HepG2 (cell line): Measurements from ENCODE around the gene CARS2. TPM values are rescaled to one million over a fixed set of nuclear protein-coding genes. Genes with fewer than 3 reads are reported as not detected.

Experiments
- ATAC-seq: fragments of 200-7000 bp; cut with Tn5 transposase; 3 replicates; pipeline ENCODE4 v1.9.1; 2020; ENCODE audit warnings: mild to moderate bottlenecking, moderate library complexity
- BruUV-seq: library from RNA; stranded (reverse); fragments of 400-500 nt; replicated peaks from 2 replicates; lab custom pipeline; 2021; lab: Mats Ljungman, UMichigan
- CTCF ChIA-PET: fragments of 300-600 bp; formaldehyde crosslinking; extraction: SDS; loops from one replicate; lab custom pipeline; 2021; ENCODE audit warnings: low total read pairs, inconsistent platforms, low intra/inter-chr PET ratio; lab: Yijun Ruan, JAX
- POLR2A ChIA-PET: fragments of 350-600 bp; sonication (Branson Sonifier 250); formaldehyde crosslinking; loops from one replicate; lab custom pipeline; 2020; ENCODE audit warnings: antibody characterized with exemption, inconsistent platforms; lab: Yijun Ruan, JAX
- DNase-seq: peaks from one replicate; pipeline ENCODE4 v3.0.0-alpha.2; 2015; ENCODE audit warnings: low spot score
- FAIRE-seq: peaks from 3 replicates; lab custom pipeline; 2011; peaks lifted over from hg19 to GRCh38; lab: Jason Lieb, UNC
- H2AFZ ChIP-seq: one replicate; pipeline ENCODE4 v1.6.1; 2011; ENCODE audit warnings: low read length, inconsistent platforms
- H3K27ac ChIP-seq: fragments of 300-600 bp; 3 replicates; pipeline ENCODE4 v1.8.0; 2011; ENCODE audit warnings: mixed run types, mild to moderate bottlenecking, mixed read lengths, low read length, inconsistent platforms; ENCODE audit not compliant: insufficient read depth; ENCODE audit errors: extremely low read length
- H3K27me3 ChIP-seq, 2 experiments: fragments of 200-600 bp in 1 of 2; 2 replicates in 1 of 2; 3 replicates in 1 of 2; pipeline versions ENCODE4 v1.6.0 to v1.8.0; 2011; ENCODE audit warnings: low read length in 2 of 2, mild to moderate bottlenecking in 2 of 2, moderate library complexity in 2 of 2, inconsistent platforms in 1 of 2; ENCODE audit not compliant: insufficient read depth in 2 of 2, control insufficient read depth in 1 of 2
- H3K36me3 ChIP-seq, 2 experiments: fragments of 200-600 bp in 1 of 2; replicated peaks in 1 of 2; 2 replicates in 1 of 2; 3 replicates in 1 of 2; pipeline versions ENCODE4 v1.5.1 to v1.8.0; 2011; ENCODE audit warnings: low read length in 2 of 2, inconsistent platforms in 1 of 2; ENCODE audit not compliant: insufficient read depth in 2 of 2, control insufficient read depth in 1 of 2
- H3K4me1 ChIP-seq: 2 replicates; pipeline ENCODE4 v1.5.1; 2012; ENCODE audit warnings: low read length, inconsistent platforms; ENCODE audit not compliant: insufficient read depth
- H3K4me2 ChIP-seq: 2 replicates; pipeline ENCODE4 v1.6.0; 2011; ENCODE audit warnings: low read depth, low read length, inconsistent platforms
- H3K4me3 ChIP-seq, 3 experiments: fragments of 200-600 bp in 1 of 3; sonication (generic), shearing (Covaris generic) in 1 of 3; replicated peaks in 1 of 3; 2 replicates each; pipeline ENCODE4 v1.5.1; 2011 to 2016; ENCODE audit warnings: low read length in 3 of 3, inconsistent platforms in 2 of 3, low read depth in 2 of 3, mild to moderate bottlenecking in 2 of 3, control low read depth in 1 of 3, mixed read lengths in 1 of 3; ENCODE audit not compliant: insufficient read depth in 1 of 3
- H3K79me2 ChIP-seq: one replicate; pipeline ENCODE4 v1.6.1; 2011; ENCODE audit warnings: low read length, inconsistent platforms; ENCODE audit not compliant: insufficient read depth
- H3K9ac ChIP-seq: 2 replicates; pipeline ENCODE4 v1.6.0; 2011; ENCODE audit warnings: mild to moderate bottlenecking, low read depth, low read length, inconsistent platforms; ENCODE audit not compliant: insufficient read depth
- H3K9me3 ChIP-seq: 2 replicates; pipeline ENCODE4 v1.5.1; 2012; ENCODE audit warnings: mild to moderate bottlenecking, low read length
- H4K20me1 ChIP-seq: 2 replicates; pipeline ENCODE4 v1.6.0; 2011; ENCODE audit warnings: inconsistent platforms, mild to moderate bottlenecking, low read length, moderate library complexity; ENCODE audit not compliant: insufficient read depth
- CBX5 ChIP-seq: sonication (generic); formaldehyde crosslinking; IDR thresholded peaks from 2 replicates; pipeline ENCODE4 v1.4.0; 2020; ENCODE audit warnings: missing genetic modification reagents, borderline replicate concordance
- KAT7 ChIP-seq: IDR thresholded peaks from 2 replicates; pipeline ENCODE4 v1.6.1; 2018; ENCODE audit warnings: borderline replicate concordance, missing compliant biosample characterization
- NRL ChIP-seq: sonication (generic); formaldehyde crosslinking; IDR thresholded peaks from 2 replicates; pipeline ENCODE4 v1.5.0; 2020; ENCODE audit warnings: missing genetic modification reagents, mild to moderate bottlenecking, moderate library complexity, borderline replicate concordance
- PHF8 ChIP-seq: sonication (generic); formaldehyde crosslinking; IDR thresholded peaks from 2 replicates; pipeline ENCODE4 v1.5.0; 2020; ENCODE audit warnings: missing genetic modification reagents
- RBM39 ChIP-seq: fragments of 200-400 bp; formaldehyde crosslinking; IDR thresholded peaks from one replicate; pipeline ENCODE4 v1.6.1; 2018; ENCODE audit warnings: antibody characterized with exemption, mild to moderate bottlenecking, low read depth, low read length; ENCODE audit not compliant: poor library complexity, severe bottlenecking
- RXRB ChIP-seq: IDR thresholded peaks from 2 replicates; pipeline ENCODE4 v1.6.1; 2016; ENCODE audit warnings: borderline replicate concordance, missing genetic modification reagents, missing compliant biosample characterization
- ZNF354B ChIP-seq: sonication (generic); formaldehyde crosslinking; IDR thresholded peaks from 2 replicates; pipeline ENCODE4 v1.8.0; 2022; ENCODE audit warnings: mild to moderate bottlenecking, missing genetic modification reagents
- ZNF501 ChIP-seq: sonication (generic); formaldehyde crosslinking; IDR thresholded peaks from 2 replicates; pipeline ENCODE4 v1.5.1; 2020; ENCODE audit warnings: mild to moderate bottlenecking, moderate library complexity, missing genetic modification reagents
- ZNF572 ChIP-seq: sonication (generic); formaldehyde crosslinking; IDR thresholded peaks from 2 replicates; pipeline ENCODE4 v1.5.1; 2020; ENCODE audit warnings: mild to moderate bottlenecking, missing genetic modification reagents
- ZNF703 ChIP-seq: sonication (generic); formaldehyde crosslinking; IDR thresholded peaks from 2 replicates; pipeline ENCODE4 v1.5.1; 2020; ENCODE audit warnings: missing genetic modification reagents, mild to moderate bottlenecking, moderate library complexity, borderline replicate concordance
- WGBS: methylation state at CpG from one replicate; pipeline ENCODE4 v1.1.6; 2017; ENCODE audit warnings: low lambda C conversion rate; 5-methylcytosine and 5-hydroxymethylcytosine counted together
- in situ Hi-C: cut with HindIII; loops from 2 replicates; pipeline ENCODE4 v1.10.0; 2017; ENCODE audit warnings: low pct_unique_long_range_greater_than_20kb; ENCODE audit not compliant: extremely low pct_ligation_motif_present
- intact Hi-C: fragments of 100-400 bp; cut with micrococcal nuclease; formaldehyde crosslinking; loops from one replicate; pipeline ENCODE4 v1.10.0; 2022; ENCODE audit not compliant: unreplicated experiment
- polyA plus RNA-seq, 8 experiments: library from polyadenylated mRNA; depleted of rRNA in 3 of 8; stranded (reverse) in 7 of 8; unstranded in 1 of 8; fragments of >200 nt; fragmentation: Illumina TruSeq in 4 of 8; extraction: Trizol in 4 of 8; gene quantifications; 2 replicates each; pipeline versions ENCODE4 v1.2.1 to v1.2.3, GENCODE V29; 2011 to 2016; ENCODE audit warnings: low read depth in 4 of 8, missing spikeins in 1 of 8, mixed read lengths in 1 of 8; ENCODE audit not compliant: insufficient read depth in 1 of 8
- total RNA-seq, 5 experiments: library from RNA; depleted of rRNA; stranded (reverse); fragments of >200 nt; fragmentation: Illumina TruSeq; extraction: Trizol; gene quantifications; 2 replicates each; pipeline ENCODE4 v1.2.3, GENCODE V29; 2016; ENCODE audit warnings: low read depth in 1 of 5
- TF ChIP-seq, protein P1 (sequence below): sonication (generic); formaldehyde crosslinking; IDR thresholded peaks from 2 replicates; pipeline ENCODE4 v1.9.0; 2021; ENCODE audit warnings: mild to moderate bottlenecking, missing genetic modification reagents
- TF ChIP-seq, protein P2 (sequence below): sonication (generic); formaldehyde crosslinking; IDR thresholded peaks from 2 replicates; pipeline ENCODE4 v1.4.0; 2020; ENCODE audit warnings: missing genetic modification reagents, borderline replicate concordance
- TF ChIP-seq, protein P3 (sequence below): IDR thresholded peaks from 2 replicates; pipeline ENCODE4 v1.6.1; 2016; ENCODE audit warnings: control low read depth

CARS2 gene
- total and polyA plus RNA-seq, 2 of the 13 experiments (the other 11 are each of a cell fraction or from before 2014, with no cell fraction given): 41.1 to 59.3 TPM

DNA sequence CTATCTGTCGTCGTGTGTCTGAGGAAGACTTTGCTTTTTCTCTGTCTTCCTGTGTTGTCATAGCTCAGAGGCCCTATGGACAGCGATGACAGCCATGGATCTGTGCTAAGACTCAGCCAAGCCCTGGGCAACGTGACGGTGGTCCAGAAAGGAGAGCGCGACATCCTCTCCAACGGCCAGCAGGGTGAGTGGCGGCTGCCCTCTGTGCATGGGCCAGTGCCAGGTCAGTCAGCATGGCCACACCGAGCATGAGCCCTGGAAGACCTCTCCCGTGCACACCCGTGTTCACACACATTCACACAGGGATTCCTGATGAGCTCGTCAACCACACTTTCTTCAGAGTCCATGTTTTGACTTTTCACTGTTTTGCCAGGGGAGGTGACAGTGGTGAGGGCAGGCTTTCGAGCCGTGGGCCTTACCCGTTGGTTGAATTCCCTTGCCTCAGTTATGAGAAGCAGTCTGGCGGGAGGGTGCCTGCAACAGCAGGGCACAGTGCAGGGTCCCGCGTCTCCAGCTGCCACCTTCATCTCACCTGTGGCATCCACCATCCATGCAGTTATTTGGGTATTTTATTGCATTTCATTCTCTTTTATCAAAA lies 70.4 kb downstream of the CARS2 start:
- H3K4me3 ChIP-seq: no peak overlapping the region
- H3K79me2 ChIP-seq: peaks cover 20% of the 10 kb centered on the region
- no peaks in the 10 kb centered on the region for H3K4me1 ChIP-seq
- intact Hi-C loops (no loop called here), in situ Hi-C loops (no loop called here)
- no peak overlapping the region for H3K27ac ChIP-seq
- FAIRE-seq: no peak
- H2AFZ ChIP-seq: no peak overlapping the region
- no peaks in the 10 kb centered on the region for H3K9me3 ChIP-seq
- ATAC-seq: 0 out of 3 replicates have a peak, but pooled peaks have one; percentile 9
- CTCF ChIA-PET: no interaction called here
- DNase-seq: no peak
- no peak overlapping the region for H3K9ac ChIP-seq
- 97% methylated on average over 19 of the region's 19 CpGs for WGBS
- H3K27me3 ChIP-seq: no peaks in the 10 kb centered on the region; a peak in 1 of 5 replicates
- peaks cover under 1% of the 10 kb centered on the region; the same call in 1 of the 2 replicates for H4K20me1 ChIP-seq
- peaks cover 25 to 73% of the 10 kb centered on the region in 2 experiments for H3K36me3 ChIP-seq
- POLR2A ChIA-PET: no interaction called here
- no peak overlapping the region for H3K4me2 ChIP-seq
- BruUV-seq: no TSS peak
- TF ChIP-seq ZNF703 (CRISPR knock-in tag): no peak
- TF ChIP-seq NRL (CRISPR knock-in tag): no peak
- no peak for TF ChIP-seq RXRB (CRISPR knock-in tag)
- TF ChIP-seq, protein P1, sequence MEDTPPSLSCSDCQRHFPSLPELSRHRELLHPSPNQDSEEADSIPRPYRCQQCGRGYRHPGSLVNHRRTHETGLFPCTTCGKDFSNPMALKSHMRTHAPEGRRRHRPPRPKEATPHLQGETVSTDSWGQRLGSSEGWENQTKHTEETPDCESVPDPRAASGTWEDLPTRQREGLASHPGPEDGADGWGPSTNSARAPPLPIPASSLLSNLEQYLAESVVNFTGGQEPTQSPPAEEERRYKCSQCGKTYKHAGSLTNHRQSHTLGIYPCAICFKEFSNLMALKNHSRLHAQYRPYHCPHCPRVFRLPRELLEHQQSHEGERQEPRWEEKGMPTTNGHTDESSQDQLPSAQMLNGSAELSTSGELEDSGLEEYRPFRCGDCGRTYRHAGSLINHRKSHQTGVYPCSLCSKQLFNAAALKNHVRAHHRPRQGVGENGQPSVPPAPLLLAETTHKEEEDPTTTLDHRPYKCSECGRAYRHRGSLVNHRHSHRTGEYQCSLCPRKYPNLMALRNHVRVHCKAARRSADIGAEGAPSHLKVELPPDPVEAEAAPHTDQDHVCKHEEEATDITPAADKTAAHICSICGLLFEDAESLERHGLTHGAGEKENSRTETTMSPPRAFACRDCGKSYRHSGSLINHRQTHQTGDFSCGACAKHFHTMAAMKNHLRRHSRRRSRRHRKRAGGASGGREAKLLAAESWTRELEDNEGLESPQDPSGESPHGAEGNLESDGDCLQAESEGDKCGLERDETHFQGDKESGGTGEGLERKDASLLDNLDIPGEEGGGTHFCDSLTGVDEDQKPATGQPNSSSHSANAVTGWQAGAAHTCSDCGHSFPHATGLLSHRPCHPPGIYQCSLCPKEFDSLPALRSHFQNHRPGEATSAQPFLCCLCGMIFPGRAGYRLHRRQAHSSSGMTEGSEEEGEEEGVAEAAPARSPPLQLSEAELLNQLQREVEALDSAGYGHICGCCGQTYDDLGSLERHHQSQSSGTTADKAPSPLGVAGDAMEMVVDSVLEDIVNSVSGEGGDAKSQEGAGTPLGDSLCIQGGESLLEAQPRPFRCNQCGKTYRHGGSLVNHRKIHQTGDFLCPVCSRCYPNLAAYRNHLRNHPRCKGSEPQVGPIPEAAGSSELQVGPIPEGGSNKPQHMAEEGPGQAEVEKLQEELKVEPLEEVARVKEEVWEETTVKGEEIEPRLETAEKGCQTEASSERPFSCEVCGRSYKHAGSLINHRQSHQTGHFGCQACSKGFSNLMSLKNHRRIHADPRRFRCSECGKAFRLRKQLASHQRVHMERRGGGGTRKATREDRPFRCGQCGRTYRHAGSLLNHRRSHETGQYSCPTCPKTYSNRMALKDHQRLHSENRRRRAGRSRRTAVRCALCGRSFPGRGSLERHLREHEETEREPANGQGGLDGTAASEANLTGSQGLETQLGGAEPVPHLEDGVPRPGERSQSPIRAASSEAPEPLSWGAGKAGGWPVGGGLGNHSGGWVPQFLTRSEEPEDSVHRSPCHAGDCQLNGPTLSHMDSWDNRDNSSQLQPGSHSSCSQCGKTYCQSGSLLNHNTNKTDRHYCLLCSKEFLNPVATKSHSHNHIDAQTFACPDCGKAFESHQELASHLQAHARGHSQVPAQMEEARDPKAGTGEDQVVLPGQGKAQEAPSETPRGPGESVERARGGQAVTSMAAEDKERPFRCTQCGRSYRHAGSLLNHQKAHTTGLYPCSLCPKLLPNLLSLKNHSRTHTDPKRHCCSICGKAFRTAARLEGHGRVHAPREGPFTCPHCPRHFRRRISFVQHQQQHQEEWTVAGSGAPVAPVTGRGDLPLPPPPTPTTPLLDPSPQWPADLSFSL (CRISPR knock-in tag): no peak
- TF ChIP-seq ZNF354B: no peak
- TF ChIP-seq, protein P2, sequence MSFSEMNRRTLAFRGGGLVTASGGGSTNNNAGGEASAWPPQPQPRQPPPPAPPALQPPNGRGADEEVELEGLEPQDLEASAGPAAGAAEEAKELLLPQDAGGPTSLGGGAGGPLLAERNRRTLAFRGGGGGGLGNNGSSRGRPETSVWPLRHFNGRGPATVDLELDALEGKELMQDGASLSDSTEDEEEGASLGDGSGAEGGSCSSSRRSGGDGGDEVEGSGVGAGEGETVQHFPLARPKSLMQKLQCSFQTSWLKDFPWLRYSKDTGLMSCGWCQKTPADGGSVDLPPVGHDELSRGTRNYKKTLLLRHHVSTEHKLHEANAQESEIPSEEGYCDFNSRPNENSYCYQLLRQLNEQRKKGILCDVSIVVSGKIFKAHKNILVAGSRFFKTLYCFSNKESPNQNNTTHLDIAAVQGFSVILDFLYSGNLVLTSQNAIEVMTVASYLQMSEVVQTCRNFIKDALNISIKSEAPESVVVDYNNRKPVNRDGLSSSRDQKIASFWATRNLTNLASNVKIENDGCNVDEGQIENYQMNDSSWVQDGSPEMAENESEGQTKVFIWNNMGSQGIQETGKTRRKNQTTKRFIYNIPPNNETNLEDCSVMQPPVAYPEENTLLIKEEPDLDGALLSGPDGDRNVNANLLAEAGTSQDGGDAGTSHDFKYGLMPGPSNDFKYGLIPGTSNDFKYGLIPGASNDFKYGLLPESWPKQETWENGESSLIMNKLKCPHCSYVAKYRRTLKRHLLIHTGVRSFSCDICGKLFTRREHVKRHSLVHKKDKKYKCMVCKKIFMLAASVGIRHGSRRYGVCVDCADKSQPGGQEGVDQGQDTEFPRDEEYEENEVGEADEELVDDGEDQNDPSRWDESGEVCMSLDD (CRISPR knock-in tag): no peak
- TF ChIP-seq, protein P3, sequence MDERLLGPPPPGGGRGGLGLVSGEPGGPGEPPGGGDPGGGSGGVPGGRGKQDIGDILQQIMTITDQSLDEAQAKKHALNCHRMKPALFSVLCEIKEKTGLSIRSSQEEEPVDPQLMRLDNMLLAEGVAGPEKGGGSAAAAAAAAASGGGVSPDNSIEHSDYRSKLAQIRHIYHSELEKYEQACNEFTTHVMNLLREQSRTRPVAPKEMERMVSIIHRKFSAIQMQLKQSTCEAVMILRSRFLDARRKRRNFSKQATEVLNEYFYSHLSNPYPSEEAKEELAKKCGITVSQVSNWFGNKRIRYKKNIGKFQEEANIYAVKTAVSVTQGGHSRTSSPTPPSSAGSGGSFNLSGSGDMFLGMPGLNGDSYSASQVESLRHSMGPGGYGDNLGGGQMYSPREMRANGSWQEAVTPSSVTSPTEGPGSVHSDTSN (CRISPR knock-in tag): no peak
- no peak for TF ChIP-seq KAT7
- TF ChIP-seq ZNF572 (CRISPR knock-in tag): no peak
- no peak for TF ChIP-seq PHF8
- TF ChIP-seq ZNF501 (CRISPR knock-in tag): no peak
- no peak for TF ChIP-seq CBX5 (CRISPR knock-in tag)
- TF ChIP-seq RBM39: no peak
